Hepatocyte (in vitro differentiated cells): Measurements from ENCODE around the gene PRDM11. TPM values are rescaled to one million over a fixed set of nuclear protein-coding genes. Genes with fewer than 3 reads are reported as not detected.
A peak's percentile ranks its signal among the peaks of the same experiment; 100 is the strongest.

Experiments used
- DNase-seq: peaks from one replicate; pipeline ENCODE4 v3.0.0-alpha.2; 2016; ENCODE audit warnings: low spot score
- H2AFZ ChIP-seq: fragments of 200-600 bp; sonication (generic); 2 replicates; pipeline ENCODE4 v1.6.0; 2016; ENCODE audit warnings: antibody characterized with exemption, mild to moderate bottlenecking
- H3K27ac ChIP-seq: fragments of 200-600 bp; sonication (generic); 2 replicates; pipeline ENCODE4 v1.5.1; 2016; ENCODE audit warnings: mild to moderate bottlenecking
- H3K27me3 ChIP-seq: fragments of 200-600 bp; sonication (generic); 2 replicates; pipeline ENCODE4 v1.6.1; 2016
- H3K36me3 ChIP-seq: fragments of 200-600 bp; sonication (generic); replicated peaks from 2 replicates; pipeline ENCODE4 v1.5.1; 2016; ENCODE audit warnings: low read depth; ENCODE audit not compliant: insufficient read depth
- H3K4me1 ChIP-seq: fragments of 200-600 bp; sonication (generic); 2 replicates; pipeline ENCODE4 v1.5.1; 2016; ENCODE audit warnings: mild to moderate bottlenecking, moderate library complexity; ENCODE audit not compliant: insufficient read depth
- H3K4me2 ChIP-seq: fragments of 200-600 bp; sonication (generic); 2 replicates; pipeline ENCODE4 v1.6.0; 2016
- H3K4me3 ChIP-seq: fragments of 200-600 bp; sonication (generic); 2 replicates; pipeline ENCODE4 v1.5.1; 2016; ENCODE audit warnings: mild to moderate bottlenecking
- H3K79me2 ChIP-seq: fragments of 200-600 bp; sonication (generic); 2 replicates; pipeline ENCODE4 v1.6.0; 2017; ENCODE audit warnings: mild to moderate bottlenecking
- H3K9me2 ChIP-seq: fragments of 200-600 bp; sonication (generic); replicated peaks from 2 replicates; pipeline ENCODE4 v1.6.0; 2017; ENCODE audit warnings: mild to moderate bottlenecking; ENCODE audit not compliant: insufficient read depth
- H3K9me3 ChIP-seq: fragments of 200-600 bp; sonication (generic); 2 replicates; pipeline ENCODE4 v1.5.1; 2016; ENCODE audit warnings: low read depth, mild to moderate bottlenecking
- H4K20me1 ChIP-seq: fragments of 200-600 bp; sonication (generic); 2 replicates; pipeline ENCODE4 v1.6.0; 2016; ENCODE audit warnings: mild to moderate bottlenecking; ENCODE audit not compliant: insufficient read depth, poor library complexity, severe bottlenecking
- EZH2 ChIP-seq: fragments of 200-600 bp; sonication (generic); IDR thresholded peaks from 2 replicates; pipeline ENCODE4 v1.6.1; 2016; ENCODE audit warnings: antibody characterized with exemption, mild to moderate bottlenecking, borderline replicate concordance
- EZH2phosphoT487 ChIP-seq: fragments of 200-600 bp; sonication (generic); IDR thresholded peaks from one replicate; pipeline ENCODE4 v1.6.1; 2018; ENCODE audit warnings: antibody characterized with exemption, mild to moderate bottlenecking, low read depth, moderate library complexity; ENCODE audit not compliant: unreplicated experiment, severe bottlenecking
- WGBS: methylation state at CpG from one replicate; pipeline ENCODE4 v1.1.6; 2016; ENCODE audit warnings: low lambda C conversion rate; ENCODE audit errors: missing lambda C conversion rate; 5-methylcytosine and 5-hydroxymethylcytosine counted together
- polyA plus RNA-seq: library from polyadenylated mRNA; unstranded; fragments of >200 nt; fragmentation: Nextera tagmentation; extraction: Ambion mirVana; gene quantifications from 2 replicates; pipeline ENCODE4 v1.2.1, GENCODE V29; 2016
- total RNA-seq: library from RNA; depleted of rRNA; stranded (reverse); fragments of >200 nt; gene quantifications from 2 replicates; pipeline ENCODE4 v1.2.3, GENCODE V29; 2014
- TF ChIP-seq, protein P1 (sequence below): fragments of 200-600 bp; sonication (generic); IDR thresholded peaks from 2 replicates; pipeline ENCODE4 v1.5.1; 2016; ENCODE audit warnings: antibody characterized with exemption, mild to moderate bottlenecking; ENCODE audit not compliant: poor library complexity

The PRDM11 gene
- total and polyA plus RNA-seq, 2 experiments from 2014 or later, result 11.2 to 15.0 TPM

DNA sequence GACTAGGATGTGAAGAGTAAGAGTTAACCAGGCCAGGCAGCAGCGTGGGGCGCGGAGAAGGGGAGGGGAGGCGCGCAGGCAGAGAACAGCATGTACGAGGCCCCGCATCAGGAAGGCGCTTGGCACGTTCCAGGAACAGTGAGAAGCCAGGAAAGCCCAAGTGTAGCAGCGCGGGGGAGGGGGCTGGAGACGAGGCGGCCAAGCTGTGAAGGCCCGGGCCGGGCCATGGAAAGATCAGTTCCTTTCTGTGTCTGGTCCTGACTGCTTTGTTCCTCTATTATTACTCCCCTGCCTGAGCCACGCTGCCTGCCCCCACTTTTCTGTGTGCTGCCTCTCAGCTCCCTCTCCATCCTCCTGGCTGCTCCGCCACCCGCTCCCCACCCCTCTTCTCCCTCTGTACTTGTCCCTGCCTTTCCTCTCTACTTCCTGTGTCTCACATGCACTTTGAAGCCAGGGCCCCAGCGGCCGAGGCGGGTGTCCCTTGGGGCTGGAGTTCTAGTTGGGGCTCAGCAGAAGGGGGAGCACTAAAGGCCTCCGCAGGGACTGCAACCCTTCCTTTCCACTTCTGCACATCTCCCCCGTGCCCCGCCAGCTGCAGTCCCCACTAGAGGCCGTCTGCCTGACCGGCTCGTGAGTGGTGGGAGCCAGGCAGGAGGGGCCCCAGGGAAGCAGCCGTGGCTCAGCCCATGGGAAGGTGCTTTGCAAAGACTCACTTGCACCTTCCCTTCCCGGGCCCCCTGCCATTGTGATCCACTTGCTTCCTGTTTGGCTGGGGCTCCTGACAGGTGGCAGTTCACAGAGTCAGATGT, 63.7 kb downstream of the PRDM11 start:
- Histone ChIP-seq H4K20me1 (no peaks in the 10 kb centered on the region), H3K27ac (peak overlapping the region; percentile 88), H3K36me3 (no peaks in the 10 kb centered on the region), H3K4me3 (no peak overlapping the region), H3K27me3 (no peaks in the 10 kb centered on the region), H3K9me3 (no peaks in the 10 kb centered on the region), H3K79me2 (peaks cover 16% of the 10 kb centered on the region), H3K4me1 (peaks cover 31% of the 10 kb centered on the region), H3K9me2 (no peaks in the 10 kb centered on the region), H3K4me2 (peak overlapping the region; percentile 56), H2AFZ (no peak overlapping the region)
- DNase-seq, result peak; percentile 91
- no peak for TF ChIP-seq EZH2phosphoT487
- TF ChIP-seq, protein P1, sequence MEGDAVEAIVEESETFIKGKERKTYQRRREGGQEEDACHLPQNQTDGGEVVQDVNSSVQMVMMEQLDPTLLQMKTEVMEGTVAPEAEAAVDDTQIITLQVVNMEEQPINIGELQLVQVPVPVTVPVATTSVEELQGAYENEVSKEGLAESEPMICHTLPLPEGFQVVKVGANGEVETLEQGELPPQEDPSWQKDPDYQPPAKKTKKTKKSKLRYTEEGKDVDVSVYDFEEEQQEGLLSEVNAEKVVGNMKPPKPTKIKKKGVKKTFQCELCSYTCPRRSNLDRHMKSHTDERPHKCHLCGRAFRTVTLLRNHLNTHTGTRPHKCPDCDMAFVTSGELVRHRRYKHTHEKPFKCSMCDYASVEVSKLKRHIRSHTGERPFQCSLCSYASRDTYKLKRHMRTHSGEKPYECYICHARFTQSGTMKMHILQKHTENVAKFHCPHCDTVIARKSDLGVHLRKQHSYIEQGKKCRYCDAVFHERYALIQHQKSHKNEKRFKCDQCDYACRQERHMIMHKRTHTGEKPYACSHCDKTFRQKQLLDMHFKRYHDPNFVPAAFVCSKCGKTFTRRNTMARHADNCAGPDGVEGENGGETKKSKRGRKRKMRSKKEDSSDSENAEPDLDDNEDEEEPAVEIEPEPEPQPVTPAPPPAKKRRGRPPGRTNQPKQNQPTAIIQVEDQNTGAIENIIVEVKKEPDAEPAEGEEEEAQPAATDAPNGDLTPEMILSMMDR, result peak; percentile 11
- WGBS, result 41% methylated on average over 27 of the region's 29 CpGs

DNA sequence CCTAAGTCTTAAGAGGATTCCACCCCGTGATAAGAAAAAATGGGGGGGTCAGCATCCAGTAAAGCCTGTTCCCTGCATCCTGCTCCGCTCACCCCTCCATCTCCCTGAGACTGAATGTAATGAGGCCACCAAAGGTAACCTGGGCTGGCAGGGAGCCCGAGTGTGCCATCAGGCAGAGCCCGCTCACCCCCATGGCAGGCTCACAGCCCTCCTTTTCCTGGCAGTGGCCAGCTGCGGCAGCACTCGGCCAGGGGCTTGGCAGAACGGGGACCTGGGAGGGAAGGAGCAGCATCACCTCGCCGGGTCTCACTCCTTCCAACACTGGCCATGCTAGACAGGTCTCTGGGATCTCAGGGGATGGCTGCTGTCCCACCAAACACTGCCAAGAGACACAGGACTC, 64.4 kb downstream of the PRDM11 start:
- Histone ChIP-seq H3K27ac (peak overlapping the region; percentile 88), H3K9me2 (no peaks in the 10 kb centered on the region), H3K36me3 (no peaks in the 10 kb centered on the region), H3K4me2 (peak overlapping the region; percentile 56), H4K20me1 (no peaks in the 10 kb centered on the region), H3K4me1 (peaks cover 31% of the 10 kb centered on the region), H3K9me3 (no peaks in the 10 kb centered on the region), H2AFZ (no peak overlapping the region), H3K4me3 (no peak overlapping the region), H3K27me3 (no peaks in the 10 kb centered on the region), H3K79me2 (peaks cover 16% of the 10 kb centered on the region)
- no peak for TF ChIP-seq EZH2
- TF ChIP-seq, protein P1, result no peak
- no peak for TF ChIP-seq EZH2phosphoT487
- no peak for DNase-seq
- WGBS, result 86% methylated on average over 9 of the region's 9 CpGs

DNA sequence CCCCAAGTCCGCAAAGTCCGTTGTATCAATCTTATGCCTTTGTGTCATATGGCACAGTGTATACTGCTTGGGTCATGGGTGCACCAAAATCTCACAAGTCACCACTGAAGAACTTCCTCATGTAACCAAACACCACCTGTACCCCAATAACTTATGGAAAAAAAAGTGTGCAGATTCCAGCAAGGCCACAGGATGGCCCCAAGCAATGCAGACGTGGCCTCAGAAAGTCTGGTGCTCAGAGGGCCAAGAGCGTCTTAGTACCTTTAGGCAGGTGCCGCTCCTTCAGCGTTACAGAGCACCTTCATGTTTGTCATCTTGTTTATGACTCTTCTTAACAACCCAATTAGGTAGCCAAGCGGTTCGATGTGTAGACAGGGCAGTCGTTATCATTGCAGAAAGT, 65.3 kb downstream of the PRDM11 start:
- H3K4me2 ChIP-seq, result no peak overlapping the region
- peaks cover 12% of the 10 kb centered on the region for H3K79me2 ChIP-seq
- H3K9me3 ChIP-seq, result no peaks in the 10 kb centered on the region
- H2AFZ ChIP-seq, result no peak overlapping the region
- H3K27ac ChIP-seq, result peak overlapping the region; percentile 88
- 79% methylated on average over 9 of the region's 9 CpGs for WGBS
- no peak overlapping the region for H3K4me3 ChIP-seq
- no peaks in the 10 kb centered on the region for H3K36me3 ChIP-seq
- no peak for TF ChIP-seq EZH2phosphoT487
- TF ChIP-seq, protein P1, result peak; percentile 12
- no peak for TF ChIP-seq EZH2
- no peaks in the 10 kb centered on the region for H4K20me1 ChIP-seq
- H3K9me2 ChIP-seq, result no peaks in the 10 kb centered on the region
- no peak for DNase-seq
- no peaks in the 10 kb centered on the region for H3K27me3 ChIP-seq
- peaks cover 31% of the 10 kb centered on the region for H3K4me1 ChIP-seq
